Prostate gland (tissue), 2 donors: ENCODE data around the gene GPR146.

ENCODE experiments used
- CTCF ChIP-seq, 4 experiments: fragments of 200-600 bp in 2 of 4; fragments of 450-650 bp in 2 of 4; sonication (generic) in 2 of 4; IDR thresholded peaks; 1 replicate in 3 of 4; 2 replicates in 1 of 4; pipeline ENCODE4 v1.5.1; 2016 to 2019; ENCODE audit warnings: antibody characterized with exemption in 4 of 4, mild to moderate bottlenecking in 2 of 4, moderate library complexity in 2 of 4
- POLR2A ChIP-seq: fragments of 450-650 bp; IDR thresholded peaks from one replicate; pipeline ENCODE4 v1.6.1; 2016; ENCODE audit warnings: antibody characterized with exemption, mild to moderate bottlenecking

GRCh38 chr7:1053816-1054370 lies 9.5 kb downstream of the GPR146 start:
- TF ChIP-seq CTCF (IDR thresholded peaks at IDR 0.05) = no peak
- TF ChIP-seq POLR2A = no peak
